NB4 (cell line): Measurements from ENCODE around the gene PIGO.

Source experiments
- DNase-seq: peaks from one replicate; pipeline ENCODE4 v3.0.0; 2010; ENCODE audit warnings: low read depth
- H3K4me3 ChIP-seq: one replicate; pipeline ENCODE4 v1.5.1; 2011; ENCODE audit warnings: mild to moderate bottlenecking, low read depth, low read length, moderate library complexity
- MYC ChIP-seq: IDR thresholded peaks from 2 replicates; pipeline ENCODE4 v1.6.1; 2011; ENCODE audit warnings: low read depth, low read length
- POLR2A ChIP-seq: IDR thresholded peaks from 2 replicates; pipeline ENCODE4 v1.6.1; 2011; ENCODE audit warnings: mild to moderate bottlenecking; ENCODE audit not compliant: insufficient read length; ENCODE audit errors: extremely low read depth
- TF ChIP-seq, protein P1 (sequence below): IDR thresholded peaks from 2 replicates; pipeline ENCODE4 v1.6.1; 2011; ENCODE audit warnings: low read depth, low read length
- TF ChIP-seq, protein P2 (sequence below): IDR thresholded peaks from one replicate; pipeline ENCODE4 v1.5.1; 2012; ENCODE audit warnings: low read depth, low read length

Gene PIGO

DNA sequence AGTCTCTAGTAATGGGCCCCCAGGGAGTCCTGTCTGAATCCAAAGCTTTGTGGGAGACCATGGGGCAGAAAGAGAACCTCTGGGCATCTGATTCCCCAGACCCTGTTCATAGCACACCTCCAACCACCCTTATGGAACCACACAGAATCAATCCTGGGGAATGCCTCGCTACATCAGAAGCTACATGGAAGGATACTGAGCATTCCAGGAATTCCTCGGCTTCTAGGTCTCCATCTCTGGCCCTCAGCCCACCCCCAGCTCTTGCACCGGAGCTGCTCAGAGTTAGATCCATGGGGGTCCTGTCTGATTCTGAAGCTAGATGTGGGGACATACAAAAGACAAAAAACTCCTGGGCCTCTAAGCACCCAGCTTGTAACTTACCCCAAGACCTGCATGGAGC lies 52.3 kb downstream of the PIGO start:
- no peak overlapping the region for H3K4me3 ChIP-seq
- TF ChIP-seq, protein P1, sequence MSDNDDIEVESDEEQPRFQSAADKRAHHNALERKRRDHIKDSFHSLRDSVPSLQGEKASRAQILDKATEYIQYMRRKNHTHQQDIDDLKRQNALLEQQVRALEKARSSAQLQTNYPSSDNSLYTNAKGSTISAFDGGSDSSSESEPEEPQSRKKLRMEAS, result no peak
- TF ChIP-seq, protein P2, sequence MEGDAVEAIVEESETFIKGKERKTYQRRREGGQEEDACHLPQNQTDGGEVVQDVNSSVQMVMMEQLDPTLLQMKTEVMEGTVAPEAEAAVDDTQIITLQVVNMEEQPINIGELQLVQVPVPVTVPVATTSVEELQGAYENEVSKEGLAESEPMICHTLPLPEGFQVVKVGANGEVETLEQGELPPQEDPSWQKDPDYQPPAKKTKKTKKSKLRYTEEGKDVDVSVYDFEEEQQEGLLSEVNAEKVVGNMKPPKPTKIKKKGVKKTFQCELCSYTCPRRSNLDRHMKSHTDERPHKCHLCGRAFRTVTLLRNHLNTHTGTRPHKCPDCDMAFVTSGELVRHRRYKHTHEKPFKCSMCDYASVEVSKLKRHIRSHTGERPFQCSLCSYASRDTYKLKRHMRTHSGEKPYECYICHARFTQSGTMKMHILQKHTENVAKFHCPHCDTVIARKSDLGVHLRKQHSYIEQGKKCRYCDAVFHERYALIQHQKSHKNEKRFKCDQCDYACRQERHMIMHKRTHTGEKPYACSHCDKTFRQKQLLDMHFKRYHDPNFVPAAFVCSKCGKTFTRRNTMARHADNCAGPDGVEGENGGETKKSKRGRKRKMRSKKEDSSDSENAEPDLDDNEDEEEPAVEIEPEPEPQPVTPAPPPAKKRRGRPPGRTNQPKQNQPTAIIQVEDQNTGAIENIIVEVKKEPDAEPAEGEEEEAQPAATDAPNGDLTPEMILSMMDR, result no peak
- no peak for TF ChIP-seq MYC
- no peak for TF ChIP-seq POLR2A
- no peak for DNase-seq

DNA sequence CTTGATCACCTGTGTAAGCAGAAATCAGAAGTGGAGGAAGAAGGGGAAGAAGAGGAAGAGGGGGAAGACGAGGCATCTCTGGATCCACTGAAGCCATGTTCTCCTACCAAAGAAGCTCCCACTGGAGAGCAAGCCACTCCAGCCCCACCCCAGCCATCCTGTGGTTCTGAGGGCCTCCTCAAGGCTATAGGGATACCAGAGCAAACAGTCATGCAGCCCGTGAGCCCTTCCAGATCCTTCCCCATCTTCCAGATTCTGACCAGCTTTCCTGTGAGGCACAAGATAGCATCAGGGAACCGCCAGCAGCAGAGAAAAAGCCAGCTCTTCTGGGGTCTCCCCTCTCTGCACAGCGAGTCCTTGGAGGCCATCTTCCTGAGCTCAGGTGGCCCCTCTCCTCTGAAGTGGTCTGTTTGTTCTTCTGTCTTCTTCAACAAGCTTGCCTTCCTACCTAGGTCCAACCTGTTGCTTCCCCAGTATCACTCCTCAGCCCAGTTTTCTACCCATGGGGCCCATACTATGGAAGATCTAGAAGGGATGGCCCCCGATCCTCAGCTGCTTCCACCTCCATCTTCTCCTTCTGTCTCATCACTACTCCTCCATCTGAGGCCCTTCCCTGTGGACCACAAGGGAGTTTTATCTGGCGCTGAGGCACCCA lies 53.4 kb downstream of the PIGO start:
- TF ChIP-seq MYC, result no peak
- TF ChIP-seq, protein P2, result no peak
- TF ChIP-seq POLR2A, result no peak
- TF ChIP-seq, protein P1, result no peak
- no peak for DNase-seq
- no peak overlapping the region for H3K4me3 ChIP-seq

- TF ChIP-seq, protein P1, result 0 out of 2 replicates have a peak, but pooled peaks have one; percentile 10
- TF ChIP-seq MYC (peak; percentile 61), POLR2A (no peak)
- TF ChIP-seq, protein P2, result no peak
- no peak overlapping the region for H3K4me3 ChIP-seq
- DNase-seq, result peak; percentile 87
Measured at GRCh38 chr9:35042081-35042604, 54.2 kb downstream of the PIGO start.
